CD1c-positive myeloid dendritic cell (primary cell): Measurements from ENCODE around the gene PPP4R1.

Experiments used
- DNase-seq: peaks from one replicate; pipeline ENCODE4 v3.0.0-alpha.2; 2016; ENCODE audit errors: extremely low spot score

The PPP4R1 gene

GRCh38 chr18:9547782-9548181 lies 66.6 kb downstream of the PPP4R1 start:
- DNase-seq: no peak

- DNase-seq: no peak
Observed at GRCh38 chr18:9546468-9546867, 67.9 kb downstream of the PPP4R1 start.

- no peak for DNase-seq
Observed at GRCh38 chr18:9545029-9545428, 69.3 kb downstream of the PPP4R1 start.

GRCh38 chr18:9542924-9543323 lies 71.4 kb downstream of the PPP4R1 start:
- DNase-seq: no peak

- no peak for DNase-seq
Observed at GRCh38 chr18:9539938-9540337, 74.4 kb downstream of the PPP4R1 start.

- no peak for DNase-seq
Observed at GRCh38 chr18:9539283-9539682, 75.1 kb downstream of the PPP4R1 start.

GRCh38 chr18:9537677-9538076 lies 76.7 kb downstream of the PPP4R1 start:
- DNase-seq: no peak

GRCh38 chr18:9536354-9537152 lies 77.8 kb downstream of the PPP4R1 start:
- DNase-seq: no peak

- no peak for DNase-seq
Observed at GRCh38 chr18:9535430-9535991, 78.8 kb downstream of the PPP4R1 start.

- DNase-seq: no peak
Observed at GRCh38 chr18:9534844-9535243, 79.5 kb downstream of the PPP4R1 start.

- DNase-seq: no peak
Observed at GRCh38 chr18:9531791-9532410, 82.5 kb downstream of the PPP4R1 start.

- peak; percentile 38 for DNase-seq
Observed at GRCh38 chr18:9530226-9531009, 83.9 kb downstream of the PPP4R1 start.

GRCh38 chr18:9526458-9526857 lies 87.9 kb downstream of the PPP4R1 start:
- no peak for DNase-seq

GRCh38 chr18:9522952-9523351 lies 91.4 kb downstream of the PPP4R1 start:
- DNase-seq: no peak

- no peak for DNase-seq
Observed at GRCh38 chr18:9521770-9522169, 92.6 kb downstream of the PPP4R1 start.

- no peak for DNase-seq
Observed at GRCh38 chr18:9520666-9521065, 93.7 kb downstream of the PPP4R1 start.

- DNase-seq: no peak
Observed at GRCh38 chr18:9519399-9519798, 95.0 kb downstream of the PPP4R1 start.

GRCh38 chr18:9517869-9518268 lies 96.5 kb downstream of the PPP4R1 start:
- DNase-seq: no peak

- peak; percentile 64 for DNase-seq
Observed at GRCh38 chr18:9516437-9517064, 97.8 kb downstream of the PPP4R1 start.

- DNase-seq: no peak
Observed at GRCh38 chr18:9513971-9514512, 100.3 kb downstream of the PPP4R1 start.

GRCh38 chr18:9508446-9509025 lies 105.8 kb downstream of the PPP4R1 start:
- DNase-seq: no peak
